H9 (cell line): Measurements from ENCODE around the gene TMEM175. TPM values are rescaled to one million over a fixed set of nuclear protein-coding genes. Genes with fewer than 3 reads are reported as not detected.

ENCODE experiments used
- DNase-seq: peaks from one replicate; pipeline ENCODE4 v3.0.0-alpha.2; 2017
- H2AFZ ChIP-seq: one replicate; pipeline ENCODE4 v1.6.1; 2013; ENCODE audit warnings: mild to moderate bottlenecking, low read length, control low read depth, moderate library complexity
- H2AK5ac ChIP-seq: 2 replicates; pipeline ENCODE4 v1.6.1; 2013; ENCODE audit warnings: low read length, control low read depth, mixed read lengths; ENCODE audit not compliant: insufficient read length
- H2BK120ac ChIP-seq: one replicate; pipeline ENCODE4 v1.6.1; 2013; ENCODE audit warnings: low read depth, mild to moderate bottlenecking, low read length, control low read depth, inconsistent platforms; ENCODE audit not compliant: poor library complexity, severe bottlenecking
- H2BK12ac ChIP-seq: 2 replicates; pipeline ENCODE4 v1.6.1; 2013; ENCODE audit warnings: low read length, control low read depth, mixed read lengths, low read depth; ENCODE audit not compliant: insufficient read length
- H2BK15ac ChIP-seq: 2 replicates; pipeline ENCODE4 v1.6.1; 2013; ENCODE audit warnings: low read depth, low read length, control low read depth
- H2BK20ac ChIP-seq: one replicate; pipeline ENCODE4 v1.6.1; 2013; ENCODE audit warnings: low read depth, mild to moderate bottlenecking, low read length, control low read depth, inconsistent platforms; ENCODE audit not compliant: poor library complexity, severe bottlenecking
- H2BK5ac ChIP-seq: 2 replicates; pipeline ENCODE4 v1.6.1; 2013; ENCODE audit warnings: low read length, control low read depth, mixed read lengths; ENCODE audit not compliant: insufficient read length
- H3K14ac ChIP-seq: 2 replicates; pipeline ENCODE4 v1.6.1; 2013; ENCODE audit warnings: low read length, control low read depth; ENCODE audit not compliant: insufficient read depth
- H3K18ac ChIP-seq: 2 replicates; pipeline ENCODE4 v1.6.1; 2013; ENCODE audit warnings: low read depth, mild to moderate bottlenecking, mixed read lengths, low read length, control low read depth; ENCODE audit not compliant: insufficient read length
- H3K23ac ChIP-seq: 2 replicates; pipeline ENCODE4 v1.6.1; 2013; ENCODE audit warnings: low read length, control low read depth, mixed read lengths, low read depth; ENCODE audit not compliant: insufficient read length
- H3K23me2 ChIP-seq: 2 replicates; pipeline ENCODE4 v1.6.1; 2013; ENCODE audit warnings: low read depth, mild to moderate bottlenecking, mixed read lengths, low read length, control low read depth; ENCODE audit not compliant: insufficient read length, poor library complexity, severe bottlenecking
- H3K27ac ChIP-seq: 2 replicates; pipeline ENCODE4 v1.5.1; 2013; ENCODE audit warnings: low read length, control low read depth, mixed read lengths, low read depth; ENCODE audit not compliant: insufficient read length
- H3K27me3 ChIP-seq: 2 replicates; pipeline ENCODE4 v1.6.1; 2013; ENCODE audit warnings: low read length, control low read depth, inconsistent platforms; ENCODE audit not compliant: insufficient read depth
- H3K4ac ChIP-seq: 2 replicates; pipeline ENCODE4 v1.6.1; 2013; ENCODE audit warnings: low read depth, mild to moderate bottlenecking, control low read depth, inconsistent platforms, low read length, moderate library complexity
- H3K4me1 ChIP-seq: 2 replicates; pipeline ENCODE4 v1.6.1; 2013; ENCODE audit warnings: low read length, control low read depth, inconsistent platforms; ENCODE audit not compliant: insufficient read depth
- H3K4me2 ChIP-seq: 2 replicates; pipeline ENCODE4 v1.6.1; 2013; ENCODE audit warnings: low read length, control low read depth, mixed read lengths; ENCODE audit not compliant: insufficient read length, insufficient read depth
- H3K56ac ChIP-seq: 2 replicates; pipeline ENCODE4 v1.6.1; 2013; ENCODE audit warnings: low read depth, mild to moderate bottlenecking, mixed read lengths, low read length, control low read depth; ENCODE audit not compliant: insufficient read length
- H3K79me1 ChIP-seq: 2 replicates; pipeline ENCODE4 v1.6.1; 2013; ENCODE audit warnings: low read depth, mild to moderate bottlenecking, moderate library complexity, low read length, control low read depth, inconsistent platforms; ENCODE audit not compliant: insufficient read depth, poor library complexity, severe bottlenecking
- H3K79me2 ChIP-seq: 2 replicates; pipeline ENCODE4 v1.6.1; 2013; ENCODE audit warnings: low read length, control low read depth, inconsistent platforms; ENCODE audit not compliant: insufficient read depth
- H3K9ac ChIP-seq: 2 replicates; pipeline ENCODE4 v1.6.1; 2013; ENCODE audit warnings: low read length, control low read depth, mixed read lengths; ENCODE audit not compliant: insufficient read length; ENCODE audit errors: extremely low read depth
- H3K9me3 ChIP-seq: one replicate; pipeline ENCODE4 v1.6.1; 2013; ENCODE audit warnings: low read depth, low read length, inconsistent platforms; ENCODE audit not compliant: control insufficient read depth
- H3T11ph ChIP-seq: one replicate; pipeline ENCODE4 v1.6.1; 2013; ENCODE audit warnings: mild to moderate bottlenecking, low read length, control low read depth, inconsistent platforms
- H4K20me1 ChIP-seq: one replicate; pipeline ENCODE4 v1.6.1; 2013; ENCODE audit not compliant: control insufficient read depth, insufficient read length, insufficient read depth
- H4K5ac ChIP-seq: 2 replicates; pipeline ENCODE4 v1.6.1; 2013; ENCODE audit warnings: low read depth, mild to moderate bottlenecking, mixed read lengths, low read length, control low read depth; ENCODE audit not compliant: insufficient read length
- H4K8ac ChIP-seq: replicated peaks from 2 replicates; pipeline ENCODE4 v1.6.1; 2013; ENCODE audit warnings: low read length, control low read depth, mixed read lengths, low read depth; ENCODE audit not compliant: insufficient read length
- H4K91ac ChIP-seq: 2 replicates; pipeline ENCODE4 v1.6.1; 2013; ENCODE audit warnings: low read depth, mild to moderate bottlenecking, moderate library complexity, mixed read lengths, low read length, control low read depth; ENCODE audit not compliant: insufficient read length
- H3K27ac Mint-ChIP-seq, 3 experiments: 2 replicates in 2 of 3; 3 replicates in 1 of 3; pipeline ENCODE4 v1.8.0; 2020 to 2021; ENCODE audit warnings: mixed read lengths in 3 of 3, mild to moderate bottlenecking in 1 of 3, moderate library complexity in 1 of 3
- H3K27me3 Mint-ChIP-seq: 2 replicates; pipeline ENCODE4 v1.8.0; 2021; ENCODE audit warnings: low read depth, mild to moderate bottlenecking, moderate library complexity, mixed read lengths
- H3K36me3 Mint-ChIP-seq, 3 experiments: 2 replicates in 2 of 3; 3 replicates in 1 of 3; pipeline ENCODE4 v1.8.0; 2020 to 2021; ENCODE audit warnings: low read depth in 3 of 3, mixed read lengths in 3 of 3; ENCODE audit not compliant: insufficient read depth in 1 of 3
- H3K4me1 Mint-ChIP-seq, 2 experiments: 2 replicates each; pipeline ENCODE4 v1.8.0; 2020; ENCODE audit warnings: mixed read lengths in 2 of 2
- H3K4me3 Mint-ChIP-seq, 2 experiments: 2 replicates in 1 of 2; 3 replicates in 1 of 2; pipeline ENCODE4 v1.8.0; 2020 to 2021; ENCODE audit warnings: mild to moderate bottlenecking in 2 of 2, mixed read lengths in 2 of 2, moderate library complexity in 1 of 2
- H3K9me3 Mint-ChIP-seq, 2 experiments: 2 replicates in 1 of 2; 3 replicates in 1 of 2; pipeline ENCODE4 v1.8.0; 2020; ENCODE audit warnings: mild to moderate bottlenecking in 2 of 2, mixed read lengths in 2 of 2, moderate library complexity in 1 of 2
- WGBS: extraction: QIAGEN DNeasy Blood & Tissue Kit; methylation state at CpG from one replicate; pipeline ENCODE4 v1.1.7; 2013; ENCODE audit warnings: missing lambda C conversion rate, low lambda C conversion rate, mixed read lengths; ENCODE audit not compliant: insufficient read length; ENCODE audit errors: extremely low coverage; 5-methylcytosine and 5-hydroxymethylcytosine counted together
- long read RNA-seq: library from polyadenylated mRNA; unstranded; transcript quantifications from one replicate; pipeline ENCODE4 v2.0.0, GENCODE V29; 2020
- total RNA-seq: library from RNA; stranded (reverse); gene quantifications from 2 replicates; pipeline ENCODE4 v1.2.1, GENCODE V29; 2021
- TF ChIP-seq, protein P1 (sequence below): fragments of 200-600 bp; sonication (generic); conservative IDR thresholded peaks from 3 replicates; pipeline ENCODE4 v1.8.0; 2021; ENCODE audit warnings: antibody characterized with exemption, mild to moderate bottlenecking

The TMEM175 gene
- total RNA-seq = 6.4 and 6.8 TPM in 2 replicates
- long read RNA-seq, transcript TMEM175-201 (11 exons, 1,860 nt) = major isoform, 13 of 37 reads
- long read RNA-seq, partial matches to known transcripts = 1 of 37 reads
- long read RNA-seq, other reads (novel, unspliced or antisense) = 15 of 37 reads

DNA sequence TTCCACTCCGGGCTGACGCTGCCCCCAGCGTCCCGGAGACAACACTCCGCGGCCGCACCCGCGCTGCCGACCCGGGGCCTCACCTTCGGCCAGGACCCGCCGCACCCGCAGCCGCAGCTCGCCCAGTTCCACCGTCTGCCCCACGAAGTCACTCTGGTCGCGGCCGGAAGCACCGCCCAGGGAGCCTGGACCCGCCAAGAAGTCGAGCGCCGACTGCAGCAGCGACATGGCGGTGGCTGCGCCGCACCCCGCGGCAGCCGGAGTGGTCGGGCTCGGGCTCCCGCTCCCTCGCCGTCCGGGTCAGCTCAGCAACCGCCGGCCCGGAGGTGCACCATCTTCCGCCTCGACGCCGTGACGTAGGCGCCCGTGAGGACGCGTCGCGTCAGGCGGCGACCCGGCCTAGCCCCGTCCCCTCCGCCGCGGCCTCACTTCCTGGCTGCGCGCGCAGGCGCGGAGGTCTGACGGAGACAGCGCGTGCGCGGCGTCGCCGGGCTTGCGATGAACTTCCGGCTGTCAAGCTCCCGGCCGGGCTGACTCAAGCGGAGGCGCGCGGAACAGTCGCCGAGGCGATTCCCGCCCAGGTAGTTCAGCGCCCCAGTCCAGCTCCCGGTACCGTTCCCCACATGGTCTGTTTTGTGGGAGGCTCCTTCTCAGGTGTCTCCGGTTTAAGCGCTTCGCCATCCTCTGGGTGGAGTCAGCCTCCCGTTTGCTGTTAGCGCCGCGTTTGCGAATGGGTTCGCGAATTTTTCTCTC, at the start of gene TMEM175, which contains the start of gene GAK:
Gene TMEM175 (plus strand): TSS at position 501 of the 753 bp plus-strand sequence. CDS start 15,280 bp downstream, outside the sequence.
Gene GAK (minus strand): TSS at position 357 of the 753 bp plus-strand sequence. CDS start 129 bp downstream, at position 228.
- no CpG with 5 or more reads among the region's 99 CpGs for WGBS
- no peaks in the 10 kb centered on the region; a peak in 1 of 7 replicates for H3K36me3 Mint-ChIP-seq
- Histone ChIP-seq H2BK5ac (no peak within 1 kb of the TSS), H3K27ac (no peak within 1 kb of the TSS), H3K9ac (peak within 1 kb of the TSS; percentile 79), H4K8ac (no peak within 1 kb of the TSS), H4K5ac (no peak within 1 kb of the TSS), H3K18ac (peak within 1 kb of the TSS; percentile 81), H3K23me2 (peaks cover 18% of the 10 kb centered on the region), H4K20me1 (peaks cover 2% of the 10 kb centered on the region), H3T11ph (no peak within 1 kb of the TSS), H3K14ac (peak within 1 kb of the TSS; percentile 95), H4K91ac (no peak within 1 kb of the TSS), H3K9me3 (no peaks in the 10 kb centered on the region), H3K4me2 (peak within 1 kb of the TSS; percentile 97), H3K79me1 (peaks cover 12% of the 10 kb centered on the region), H3K56ac (no peak within 1 kb of the TSS), H2BK15ac (no peak within 1 kb of the TSS), H2AK5ac (no peak within 1 kb of the TSS), H2BK12ac (no peak within 1 kb of the TSS), H3K23ac (no peak within 1 kb of the TSS), H2BK20ac (no peak within 1 kb of the TSS), H3K4me1 (peaks cover 4% of the 10 kb centered on the region; the same call in 1 of the 2 replicates), H3K4ac (no peak within 1 kb of the TSS), H3K79me2 (peaks cover 19% of the 10 kb centered on the region; the same call in 1 of the 2 replicates), H3K27me3 (no peaks in the 10 kb centered on the region), H2AFZ (no peak within 1 kb of the TSS), H2BK120ac (no peak within 1 kb of the TSS)
- H3K4me1 Mint-ChIP-seq = peaks cover 16% of the 10 kb centered on the region in 2 experiments
- TF ChIP-seq, protein P1, sequence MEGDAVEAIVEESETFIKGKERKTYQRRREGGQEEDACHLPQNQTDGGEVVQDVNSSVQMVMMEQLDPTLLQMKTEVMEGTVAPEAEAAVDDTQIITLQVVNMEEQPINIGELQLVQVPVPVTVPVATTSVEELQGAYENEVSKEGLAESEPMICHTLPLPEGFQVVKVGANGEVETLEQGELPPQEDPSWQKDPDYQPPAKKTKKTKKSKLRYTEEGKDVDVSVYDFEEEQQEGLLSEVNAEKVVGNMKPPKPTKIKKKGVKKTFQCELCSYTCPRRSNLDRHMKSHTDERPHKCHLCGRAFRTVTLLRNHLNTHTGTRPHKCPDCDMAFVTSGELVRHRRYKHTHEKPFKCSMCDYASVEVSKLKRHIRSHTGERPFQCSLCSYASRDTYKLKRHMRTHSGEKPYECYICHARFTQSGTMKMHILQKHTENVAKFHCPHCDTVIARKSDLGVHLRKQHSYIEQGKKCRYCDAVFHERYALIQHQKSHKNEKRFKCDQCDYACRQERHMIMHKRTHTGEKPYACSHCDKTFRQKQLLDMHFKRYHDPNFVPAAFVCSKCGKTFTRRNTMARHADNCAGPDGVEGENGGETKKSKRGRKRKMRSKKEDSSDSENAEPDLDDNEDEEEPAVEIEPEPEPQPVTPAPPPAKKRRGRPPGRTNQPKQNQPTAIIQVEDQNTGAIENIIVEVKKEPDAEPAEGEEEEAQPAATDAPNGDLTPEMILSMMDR = no peak
- no peaks in the 10 kb centered on the region for H3K9me3 Mint-ChIP-seq
- peak within 1 kb of the TSS; percentile 88 to 96 for H3K4me3 Mint-ChIP-seq
- DNase-seq = peak; percentile 96
- peak within 1 kb of the TSS; percentile 89 to 95 (median 90) for H3K27ac Mint-ChIP-seq
- no peaks in the 10 kb centered on the region; the same call in 1 of the 2 replicates for H3K27me3 Mint-ChIP-seq
